GM12891 (cell line): ENCODE data around the gene CNTNAP4.

Experiments used
- DNase-seq: peaks from one replicate; pipeline ENCODE4 v3.0.0; 2011; ENCODE audit warnings: low spot score; ENCODE audit not compliant: insufficient read length
- FAIRE-seq: peaks from 2 replicates; lab custom pipeline; 2011; peaks lifted over from hg19 to GRCh38; lab: Jason Lieb, UNC
- PAX5 ChIP-seq: IDR thresholded peaks from 2 replicates; pipeline ENCODE4 v1.6.1; 2011; ENCODE audit warnings: low read length, moderate library complexity, mild to moderate bottlenecking; ENCODE audit not compliant: insufficient read depth, severe bottlenecking
- POLR2A ChIP-seq: IDR thresholded peaks from 2 replicates; pipeline ENCODE4 v1.6.1; 2011; ENCODE audit warnings: low read depth, low read length, control low read depth
- POLR2AphosphoS5 ChIP-seq: IDR thresholded peaks from 2 replicates; pipeline ENCODE4 v1.6.1; 2011; ENCODE audit warnings: low read depth, low read length, control low read depth
- POU2F2 ChIP-seq: IDR thresholded peaks from 2 replicates; pipeline ENCODE4 v1.6.1; 2011; ENCODE audit warnings: low read depth, mild to moderate bottlenecking, control low read depth, low read length, moderate library complexity
- SPI1 ChIP-seq: IDR thresholded peaks from 2 replicates; pipeline ENCODE4 v1.6.1; 2011; ENCODE audit warnings: low read depth, low read length, control low read depth
- TAF1 ChIP-seq: IDR thresholded peaks from 2 replicates; pipeline ENCODE4 v1.6.1; 2011; ENCODE audit warnings: low read depth, low read length, control low read depth

Gene CNTNAP4

GRCh38 chr16:76441876-76442275, 164.7 kb downstream of the CNTNAP4 start:
- FAIRE-seq: no peak
- no peak for TF ChIP-seq POLR2AphosphoS5
- DNase-seq: no peak

- no peak for TF ChIP-seq PAX5
- TF ChIP-seq POLR2A: no peak
- TF ChIP-seq POLR2AphosphoS5: no peak
- no peak for TF ChIP-seq POU2F2
- no peak for TF ChIP-seq SPI1
- no peak for TF ChIP-seq TAF1
- DNase-seq (no peak), FAIRE-seq (no peak)
These were observed 166.8 kb downstream of the CNTNAP4 start for GRCh38 chr16:76443973-76444372.

GRCh38 chr16:76444832-76445231, 167.6 kb downstream of the CNTNAP4 start:
- TF ChIP-seq PAX5 (no peak), POLR2A (no peak), TAF1 (no peak), SPI1 (no peak), POLR2AphosphoS5 (no peak), POU2F2 (no peak)
- DNase-seq: no peak
- FAIRE-seq: no peak

- no peak for TF ChIP-seq POLR2AphosphoS5
- no peak for TF ChIP-seq POLR2A
- FAIRE-seq (no peak), DNase-seq (no peak)
These were observed 168.6 kb downstream of the CNTNAP4 start for GRCh38 chr16:76445815-76446214.

GRCh38 chr16:76446251-76446650, 169.1 kb downstream of the CNTNAP4 start:
- FAIRE-seq (no peak), DNase-seq (no peak)
- TF ChIP-seq POU2F2 (no peak), PAX5 (no peak), POLR2AphosphoS5 (no peak), TAF1 (no peak), POLR2A (no peak), SPI1 (no peak)

- FAIRE-seq (no peak), DNase-seq (no peak)
- TF ChIP-seq POLR2A: no peak
- no peak for TF ChIP-seq TAF1
- no peak for TF ChIP-seq POU2F2
- no peak for TF ChIP-seq POLR2AphosphoS5
These were observed 173.7 kb downstream of the CNTNAP4 start for GRCh38 chr16:76450890-76451289.

GRCh38 chr16:76455257-76455656, 178.1 kb downstream of the CNTNAP4 start:
- DNase-seq: no peak
- FAIRE-seq: no peak
- TF ChIP-seq PAX5 (no peak), POU2F2 (no peak), POLR2A (no peak), POLR2AphosphoS5 (no peak), TAF1 (no peak), SPI1 (no peak)

- FAIRE-seq: no peak
- TF ChIP-seq PAX5: no peak
- no peak for TF ChIP-seq SPI1
- TF ChIP-seq POLR2A: no peak
- TF ChIP-seq TAF1: no peak
- TF ChIP-seq POLR2AphosphoS5: no peak
- no peak for TF ChIP-seq POU2F2
- no peak for DNase-seq
These were observed 178.8 kb downstream of the CNTNAP4 start for GRCh38 chr16:76456016-76456415.

GRCh38 chr16:76459111-76459510, 181.9 kb downstream of the CNTNAP4 start:
- FAIRE-seq (no peak), DNase-seq (no peak)
- no peak for TF ChIP-seq POLR2A
- TF ChIP-seq SPI1: no peak
- no peak for TF ChIP-seq POLR2AphosphoS5
- no peak for TF ChIP-seq TAF1
- TF ChIP-seq PAX5: no peak
- no peak for TF ChIP-seq POU2F2

- FAIRE-seq: no peak
- TF ChIP-seq POLR2AphosphoS5 (no peak), TAF1 (no peak), SPI1 (no peak), PAX5 (no peak), POU2F2 (no peak), POLR2A (no peak)
- no peak for DNase-seq
These were observed 184.6 kb downstream of the CNTNAP4 start for GRCh38 chr16:76461836-76462235.
